CD4-positive, alpha-beta T cell treated with Interleukin-2 at 100 ng/mL for 4 hours (primary cell): ENCODE measurements around the gene SCARF1.

Source experiments
- DNase-seq: peaks from one replicate; pipeline ENCODE4 v3.0.0-alpha.2; 2020; ENCODE audit warnings: low spot score

SCARF1 gene

GRCh38 chr17:1597861-1598342 lies 47.6 kb downstream of the SCARF1 start:
- DNase-seq, result no peak

- no peak for DNase-seq
Measured at GRCh38 chr17:1593630-1593931, 52.0 kb downstream of the SCARF1 start.

GRCh38 chr17:1592751-1593629 lies 52.5 kb downstream of the SCARF1 start:
- DNase-seq, result no peak

- DNase-seq, result no peak
Measured at GRCh38 chr17:1591474-1592090, 54.0 kb downstream of the SCARF1 start.

- DNase-seq, result no peak
Measured at GRCh38 chr17:1590747-1591473, 54.6 kb downstream of the SCARF1 start.

- no peak for DNase-seq
Measured at GRCh38 chr17:1590029-1590746, 55.3 kb downstream of the SCARF1 start.

- no peak for DNase-seq
Measured at GRCh38 chr17:1588821-1589585, 56.5 kb downstream of the SCARF1 start.

- no peak for DNase-seq
Measured at GRCh38 chr17:1584167-1584566, 61.4 kb downstream of the SCARF1 start.
